H1 (cell line): Measurements from ENCODE around the gene TAB3. TPM values are rescaled to one million over a fixed set of nuclear protein-coding genes. Genes with fewer than 3 reads are reported as not detected.

ENCODE experiments used
- CHD2 ChIP-seq: IDR thresholded peaks from 2 replicates; pipeline ENCODE4 v1.6.1; 2012; ENCODE audit warnings: low read length, improper control_type of control experiment
- CHD7 ChIP-seq: fragments of 300-600 bp; sonication (generic); IDR thresholded peaks from 2 replicates; pipeline ENCODE4 v1.7.1; 2012; ENCODE audit warnings: low read length, moderate library complexity, mild to moderate bottlenecking, inconsistent platforms; ENCODE audit not compliant: insufficient replicate concordance
- EZH2 ChIP-seq: fragments of 200-600 bp; sonication (generic); IDR thresholded peaks from 2 replicates; pipeline ENCODE4 v1.7.1; 2012; ENCODE audit warnings: low read depth, mild to moderate bottlenecking, moderate library complexity, low read length, inconsistent platforms; ENCODE audit not compliant: severe bottlenecking
- GABPA ChIP-seq: IDR thresholded peaks from 2 replicates; pipeline ENCODE4 v1.6.1; 2011; ENCODE audit warnings: mild to moderate bottlenecking, low read length, moderate library complexity, borderline replicate concordance; ENCODE audit not compliant: insufficient read depth
- KDM5A ChIP-seq: fragments of 200-600 bp; IDR thresholded peaks from 2 replicates; pipeline ENCODE4 v1.7.1; 2012; ENCODE audit warnings: mild to moderate bottlenecking, low read length, inconsistent platforms, mixed read lengths
- NRF1 ChIP-seq: IDR thresholded peaks from 2 replicates; pipeline ENCODE4 v1.6.1; 2011; ENCODE audit warnings: mild to moderate bottlenecking, low read depth, low read length, improper control_type of control experiment
- PHF8 ChIP-seq: fragments of 200-600 bp; sonication (generic); conservative IDR thresholded peaks from 2 replicates; pipeline ENCODE4 v1.7.1; 2012; ENCODE audit warnings: low read depth, mild to moderate bottlenecking, inconsistent platforms, low read length, moderate library complexity
- RAD21 ChIP-seq, 2 experiments: IDR thresholded peaks in 1 of 2; conservative IDR thresholded peaks in 1 of 2; 2 replicates each; pipeline ENCODE4 v1.6.1; 2011; ENCODE audit warnings: low read depth in 2 of 2, low read length in 2 of 2, improper control_type of control experiment in 1 of 2, inconsistent platforms in 1 of 2, mild to moderate bottlenecking in 1 of 2, moderate library complexity in 1 of 2
- RBBP5 ChIP-seq: IDR thresholded peaks from 2 replicates; pipeline ENCODE4 v1.7.1; 2012; ENCODE audit warnings: low read depth, mild to moderate bottlenecking, inconsistent platforms, low read length, moderate library complexity, borderline replicate concordance
- TBP ChIP-seq: IDR thresholded peaks from 2 replicates; pipeline ENCODE4 v1.6.1; 2011; ENCODE audit warnings: low read depth, low read length, improper control_type of control experiment
- TCF12 ChIP-seq: IDR thresholded peaks from 2 replicates; pipeline ENCODE4 v1.6.1; 2011; ENCODE audit warnings: low read depth, mild to moderate bottlenecking, low read length
- ZNF274 ChIP-seq: IDR thresholded peaks from 2 replicates; pipeline ENCODE4 v1.7.0; 2012; ENCODE audit warnings: low read length, borderline replicate concordance; ENCODE audit errors: extremely low read depth
- polyA plus RNA-seq, 7 experiments: library from polyadenylated mRNA; depleted of rRNA in 3 of 7; stranded (reverse) in 5 of 7; unstranded in 2 of 7; fragments of >200 nt in 5 of 7; fragments of 200-250 nt in 2 of 7; gene quantifications; 1 replicate in 5 of 7; 2 replicates in 1 of 7; 4 replicates in 1 of 7; pipeline versions ENCODE4 v1.2.1 to v1.2.3, GENCODE V29; 2011 to 2013; ENCODE audit warnings: missing spikeins in 2 of 7, mixed read lengths in 2 of 7
- total RNA-seq: library from RNA; stranded (reverse); fragmentation: NEBNext Ultra II Directional; extraction: Animal tissue kit (Norgen Biotek cat#: 25700); gene quantifications from 2 replicates; pipeline ENCODE4 v1.2.1, GENCODE V29; 2021

The TAB3 gene
- total and polyA plus RNA-seq, 2 of the 8 experiments (the other 6 are each of a cell fraction or from before 2014, with no cell fraction given) = 12.7 to 12.9 TPM

GRCh38 chrX:30880058-30880457, 9.0 kb downstream of the TAB3 start (continued):
- TF ChIP-seq CHD7 = no peak
- no peak for TF ChIP-seq KDM5A
- TF ChIP-seq RAD21 (IDR thresholded peaks at IDR 0.05 in 1 of 2, conservative IDR thresholded peaks at IDR 0.05 in 1 of 2; ENCODE audit: low read depth in 2 of 2, low read length in 2 of 2) = no peak
- TF ChIP-seq NRF1 = no peak
- TF ChIP-seq TBP = no peak
- no peak for TF ChIP-seq TCF12
- TF ChIP-seq GABPA = no peak
- TF ChIP-seq ZNF274 = no peak
- no peak for TF ChIP-seq CHD2
- no peak for TF ChIP-seq EZH2
- TF ChIP-seq PHF8 = no peak
- no peak for TF ChIP-seq RBBP5
